GM18873 (cell line): ENCODE results near the gene FTCD.
"Not testable (repeated sequence)": the region's sequence is repeated elsewhere in the genome, so short reads cannot be mapped to it uniquely, and the experiment has no call there.

Experiments
- ATAC-seq: cut with Tn5 transposase; IDR thresholded peaks from one replicate; pipeline ENCODE4 v1.9.1; 2021; ENCODE audit warnings: mild to moderate bottlenecking, moderate library complexity, moderate number of reproducible peaks; ENCODE audit not compliant: unreplicated experiment, low FRiP score

The FTCD gene

GRCh38 chr21:46141767-46142581 is 13.4 kb downstream of the FTCD start:
- ATAC-seq, result no peak

GRCh38 chr21:46140352-46141003 is 14.9 kb downstream of the FTCD start:
- ATAC-seq, result not testable (repeated sequence)

- no peak for ATAC-seq
Measured at GRCh38 chr21:46139686-46140085, 15.7 kb downstream of the FTCD start.

- no peak for ATAC-seq
Measured at GRCh38 chr21:46138383-46138970, 16.9 kb downstream of the FTCD start.

- no peak for ATAC-seq
Measured at GRCh38 chr21:46137908-46138307, 17.5 kb downstream of the FTCD start.

- no peak for ATAC-seq
Measured at GRCh38 chr21:46136739-46137349, 18.5 kb downstream of the FTCD start.

GRCh38 chr21:46135782-46136395 is 19.5 kb downstream of the FTCD start:
- ATAC-seq, result no peak

GRCh38 chr21:46131838-46132651 is 23.3 kb downstream of the FTCD start:
- no peak for ATAC-seq

- no peak for ATAC-seq
Measured at GRCh38 chr21:46131588-46131837, 23.9 kb downstream of the FTCD start.

GRCh38 chr21:46130831-46131587 is 24.4 kb downstream of the FTCD start:
- no peak for ATAC-seq

- ATAC-seq, result no peak
Measured at GRCh38 chr21:46129846-46130651, 25.3 kb downstream of the FTCD start.

GRCh38 chr21:46128933-46129571 is 26.3 kb downstream of the FTCD start:
- no peak for ATAC-seq

- ATAC-seq, result no peak
Measured at GRCh38 chr21:46128106-46128932, 27.1 kb downstream of the FTCD start.

GRCh38 chr21:46127239-46128105 is 27.9 kb downstream of the FTCD start:
- ATAC-seq, result no peak

GRCh38 chr21:46126309-46127238 is 28.8 kb downstream of the FTCD start:
- no peak for ATAC-seq
